Rectal smooth muscle tissue (tissue), 1 donor: Measurements from ENCODE around the gene HLA-F.

ENCODE experiments used
- H3K27ac ChIP-seq: one replicate; pipeline ENCODE4 v1.7.0; 2013; ENCODE audit warnings: low read depth, low read length, inconsistent platforms
- H3K27me3 ChIP-seq: one replicate; pipeline ENCODE4 v1.7.0; 2013; ENCODE audit warnings: low read length; ENCODE audit not compliant: control insufficient read depth, insufficient read depth
- H3K36me3 ChIP-seq: one replicate; pipeline ENCODE4 v1.7.0; 2013; ENCODE audit warnings: low read length; ENCODE audit not compliant: control insufficient read depth, insufficient read depth
- H3K4me1 ChIP-seq: one replicate; pipeline ENCODE4 v1.7.0; 2013; ENCODE audit warnings: low read length; ENCODE audit not compliant: control insufficient read depth, insufficient read depth
- H3K4me3 ChIP-seq: one replicate; pipeline ENCODE4 v1.7.0; 2013; ENCODE audit warnings: low read length
- H3K9ac ChIP-seq: one replicate; pipeline ENCODE4 v1.7.0; 2013; ENCODE audit warnings: low read length

HLA-F gene

GRCh38 chr6:29762051-29762450 lies 38.8 kb downstream of the HLA-F start:
- no peak overlapping the region for H3K4me3 ChIP-seq
- no peaks in the 10 kb centered on the region for H3K27me3 ChIP-seq
- H3K9ac ChIP-seq = no peak overlapping the region
- H3K27ac ChIP-seq = no peak overlapping the region
- no peaks in the 10 kb centered on the region for H3K36me3 ChIP-seq
- H3K4me1 ChIP-seq = no peaks in the 10 kb centered on the region

GRCh38 chr6:29762781-29763214 lies 39.6 kb downstream of the HLA-F start:
- Histone ChIP-seq H3K9ac (no peak overlapping the region), H3K4me3 (no peak overlapping the region), H3K4me1 (no peaks in the 10 kb centered on the region), H3K27ac (no peak overlapping the region), H3K36me3 (no peaks in the 10 kb centered on the region), H3K27me3 (no peaks in the 10 kb centered on the region)

- Histone ChIP-seq H3K4me3 (no peak overlapping the region), H3K27me3 (no peaks in the 10 kb centered on the region), H3K27ac (no peak overlapping the region), H3K36me3 (no peaks in the 10 kb centered on the region), H3K4me1 (no peaks in the 10 kb centered on the region), H3K9ac (no peak overlapping the region)
These were observed 40.5 kb downstream of the HLA-F start for GRCh38 chr6:29763491-29764289.

GRCh38 chr6:29764422-29765196 lies 41.4 kb downstream of the HLA-F start:
- Histone ChIP-seq H3K9ac (no peak overlapping the region), H3K36me3 (no peaks in the 10 kb centered on the region), H3K27me3 (no peaks in the 10 kb centered on the region), H3K27ac (no peak overlapping the region), H3K4me3 (no peak overlapping the region), H3K4me1 (no peaks in the 10 kb centered on the region)

- Histone ChIP-seq H3K4me1 (no peaks in the 10 kb centered on the region), H3K27me3 (no peaks in the 10 kb centered on the region), H3K9ac (no peak overlapping the region), H3K36me3 (no peaks in the 10 kb centered on the region), H3K27ac (no peak overlapping the region), H3K4me3 (no peak overlapping the region)
These were observed 46.1 kb downstream of the HLA-F start for GRCh38 chr6:29769336-29769735.

- Histone ChIP-seq H3K9ac (no peak overlapping the region), H3K27ac (no peak overlapping the region), H3K27me3 (no peaks in the 10 kb centered on the region), H3K4me1 (no peaks in the 10 kb centered on the region), H3K36me3 (no peaks in the 10 kb centered on the region), H3K4me3 (no peak overlapping the region)
These were observed 47.1 kb downstream of the HLA-F start for GRCh38 chr6:29770306-29770705.

- H3K4me1 ChIP-seq = no peaks in the 10 kb centered on the region
- H3K9ac ChIP-seq = no peak overlapping the region
- H3K36me3 ChIP-seq = no peaks in the 10 kb centered on the region
- no peak overlapping the region for H3K4me3 ChIP-seq
- H3K27ac ChIP-seq = no peak overlapping the region
- no peaks in the 10 kb centered on the region for H3K27me3 ChIP-seq
These were observed 53.5 kb downstream of the HLA-F start for GRCh38 chr6:29776684-29777083.
